Activated CD8-positive, alpha-beta memory T cell treated with anti-CD3 and anti-CD28 coated beads for 48 hours (primary cell): ENCODE results near the gene FKBP14.
"Not testable (repeated sequence)": the region's sequence is repeated elsewhere in the genome, so short reads cannot be mapped to it uniquely, and the experiment has no call there.

ENCODE experiments used
- DNase-seq, 3 experiments: peaks; one replicate each; pipeline ENCODE4 v3.0.0-alpha.2; 2020; ENCODE audit warnings: low read depth in 2 of 3, low spot score in 2 of 3

The FKBP14 gene

GRCh38 chr7:29961611-29962010 is 64.9 kb downstream of the FKBP14 start:
- DNase-seq = not testable (repeated sequence)
